ENCODE data around the gene ZNF513. TPM values are rescaled to one million over a fixed set of nuclear protein-coding genes. Genes with fewer than 3 reads are reported as not detected.
"Not testable (repeated sequence)": the region's sequence is repeated elsewhere in the genome, so short reads cannot be mapped to it uniquely, and the experiment has no call there.

Gene ZNF513
- total and polyA plus RNA-seq, 12 donors, result 3.1 to 83.7 (median 17.9) TPM

- no peaks in the 10 kb centered on the region for H3K9me3 ChIP-seq (replicated peaks in 1 of 3)
- WGBS, 4 donors, result 0 to 1% (median 0%) methylated on average over 8 to 75 of the region's 75 CpGs
- TF ChIP-seq CTCF (IDR thresholded peaks at IDR 0.05) (peak in 1 of 6 experiments; percentile 3), POLR2A (IDR thresholded peaks at IDR 0.05) (peak; percentile 93 to 96)
- peak within 1 kb of the TSS; percentile 90 to 100 (median 97) for H3K27ac ChIP-seq
- H3K4me1 ChIP-seq (replicated peaks in 1 of 2), result peaks cover 13 to 33% of the 10 kb centered on the region in 2 donors
- no peaks in the 10 kb centered on the region for H3K27me3 ChIP-seq
- intact Hi-C loops (cut with DNase I), result no loop called here
- peak within 1 kb of the TSS; percentile 48 to 96 (median 84) for H3K4me3 ChIP-seq
- H3K36me3 ChIP-seq (replicated peaks in 1 of 2), result peaks cover 0 to 4% of the 10 kb centered on the region in 2 donors
- peak; percentile 86 to 95 (median 93) for DNase-seq
These were observed 47.9 kb upstream of the ZNF513 start, which contains the start of gene NRBP1 for GRCh38 chr2:27428213-27428977. Gene NRBP1 (plus strand): TSS chr2:27428631. CDS start chr2:27433274, 4,643 bp downstream.

GRCh38 chr2:27427863-27428212 lies 47.3 kb upstream of the ZNF513 start:
- H3K4me3 ChIP-seq, result peak overlapping the region; percentile 30 to 96 (median 84)
- H3K27me3 ChIP-seq, result no peaks in the 10 kb centered on the region
- peaks cover 13 to 33% of the 10 kb centered on the region in 2 donors for H3K4me1 ChIP-seq (replicated peaks in 1 of 2)
- no peaks in the 10 kb centered on the region for H3K9me3 ChIP-seq (replicated peaks in 1 of 3)
- TF ChIP-seq CTCF (IDR thresholded peaks at IDR 0.05), result no peak
- no peak for TF ChIP-seq POLR2A (IDR thresholded peaks at IDR 0.05)
- DNase-seq, result no peak
- 13 to 18% (median 16%) methylated on average over 7 of the region's 7 CpGs for WGBS, 4 donors
- no peaks in the 10 kb centered on the region for H3K36me3 ChIP-seq (replicated peaks in 1 of 2)
- peak overlapping the region; percentile 90 to 100 (median 97) for H3K27ac ChIP-seq
- intact Hi-C loops (cut with DNase I), result no loop called here

GRCh38 chr2:27425039-27425438 lies 44.5 kb upstream of the ZNF513 start:
- H3K27me3 ChIP-seq; H3K4me1 ChIP-seq (replicated peaks in 1 of 2); H3K4me3 ChIP-seq; H3K27ac ChIP-seq; H3K9me3 ChIP-seq (replicated peaks in 1 of 3); intact Hi-C loops (cut with DNase I); H3K36me3 ChIP-seq (replicated peaks in 1 of 2): not testable (repeated sequence)
- WGBS, 4 donors, result 86 to 93% (median 89%) methylated on average over 10 of the region's 10 CpGs
- DNase-seq, result peak in 1 of 7 donors; percentile 35

- H3K27me3 ChIP-seq, result no peaks in the 10 kb centered on the region
- intact Hi-C loops (cut with DNase I), result no loop called here
- DNase-seq, result no peak
- no peaks in the 10 kb centered on the region for H3K36me3 ChIP-seq (replicated peaks in 1 of 2)
- H3K4me1 ChIP-seq (replicated peaks in 1 of 2), result peaks cover 0 to 3% of the 10 kb centered on the region in 2 donors
- no peak overlapping the region for H3K27ac ChIP-seq
- TF ChIP-seq POLR2A (IDR thresholded peaks at IDR 0.05) (no peak), CTCF (IDR thresholded peaks at IDR 0.05) (no peak)
- WGBS, 4 donors, result 89 to 93% (median 92%) methylated on average over 3 of the region's 3 CpGs
- no peak overlapping the region for H3K4me3 ChIP-seq
- H3K9me3 ChIP-seq (replicated peaks in 1 of 3), result no peaks in the 10 kb centered on the region
These were observed 42.4 kb upstream of the ZNF513 start for GRCh38 chr2:27422958-27423357.
